Lung (tissue), 12 donors: ENCODE data around the gene APOO. TPM values are rescaled to one million over a fixed set of nuclear protein-coding genes. Genes with fewer than 3 reads are reported as not detected.

ENCODE experiments used
- ATAC-seq: fragments of 200-7000 bp; cut with Tn5 transposase; one replicate; pipeline ENCODE4 v1.9.1; 2020; ENCODE audit warnings: moderate number of reproducible peaks; ENCODE audit not compliant: insufficient read depth, low FRiP score
- DNase-seq, 3 donors: peaks; one replicate each; pipeline ENCODE4 v3.0.0-alpha.2; 2013 to 2017
- H3K27ac ChIP-seq, 2 donors: one replicate each; pipeline ENCODE4 v1.5.1; 2013; ENCODE audit warnings: mild to moderate bottlenecking in 2 of 2, moderate library complexity in 2 of 2, control low read depth in 1 of 2, inconsistent platforms in 1 of 2, low read depth in 1 of 2, low read length in 1 of 2
- H3K27me3 ChIP-seq, 3 donors: one replicate each; pipeline ENCODE4 v1.5.1; 2013; ENCODE audit warnings: low read length in 2 of 3; ENCODE audit not compliant: control insufficient read depth in 3 of 3, insufficient read depth in 3 of 3
- H3K36me3 ChIP-seq, 4 donors: one replicate each; pipeline ENCODE4 v1.5.1; 2013; ENCODE audit warnings: low read length in 4 of 4, mild to moderate bottlenecking in 1 of 4, moderate library complexity in 1 of 4; ENCODE audit not compliant: control insufficient read depth in 4 of 4, insufficient read depth in 4 of 4
- H3K4me1 ChIP-seq, 5 donors: one replicate each; pipeline ENCODE4 v1.5.1; 2013; ENCODE audit warnings: low read length in 5 of 5, mild to moderate bottlenecking in 2 of 5, moderate library complexity in 1 of 5; ENCODE audit not compliant: control insufficient read depth in 5 of 5, insufficient read depth in 5 of 5
- H3K4me3 ChIP-seq: one replicate; pipeline ENCODE4 v1.5.1; 2013; ENCODE audit warnings: mild to moderate bottlenecking, control low read depth, moderate library complexity
- H3K9ac ChIP-seq, 2 donors: one replicate each; pipeline ENCODE4 v1.5.1; 2013; ENCODE audit warnings: low read length in 2 of 2, control low read depth in 1 of 2; ENCODE audit not compliant: insufficient read depth in 1 of 2
- H3K9me3 ChIP-seq, 4 donors: one replicate each; pipeline ENCODE4 v1.5.1; 2013; ENCODE audit warnings: low read length in 3 of 4, mild to moderate bottlenecking in 1 of 4, moderate library complexity in 1 of 4; ENCODE audit not compliant: control insufficient read depth in 4 of 4, insufficient read depth in 3 of 4
- CTCF ChIP-seq: IDR thresholded peaks from 2 replicates; pipeline ENCODE4 v1.5.1; 2012; ENCODE audit warnings: mild to moderate bottlenecking; ENCODE audit errors: control extremely low read depth, extremely low read depth
- WGBS, 2 donors: extraction: QIAGEN DNeasy Blood & Tissue Kit; methylation state at CpG; one replicate each; pipeline ENCODE4 v1.1.7; 2013; 5-methylcytosine and 5-hydroxymethylcytosine counted together
- polyA plus RNA-seq, 2 donors: library from polyadenylated mRNA; stranded (reverse); fragments of 200-250 nt; gene quantifications; one replicate each; pipeline ENCODE4 v1.2.1, GENCODE V29; 2013
- total RNA-seq, 2 donors: library from RNA; depleted of rRNA in 1 of 2; stranded (reverse); fragments of >200 nt in 1 of 2; gene quantifications; one replicate each; pipeline ENCODE4 v1.2.1, GENCODE V29; 2014 to 2021
- donor health status: control.
- donor health status: control.
- donor health status: Bipolar disorder and iron deficiency.
- donor health status: healthy.
- donor health status: DM: yes; HTN: yes; CAD: no.

The APOO gene
- total and polyA plus RNA-seq, 4 donors = 8.9 to 25.0 (median 22.6) TPM

- peaks cover 0 to 15% (median 3%) of the 10 kb centered on the region in 3 donors for H3K27me3 ChIP-seq
- no peaks in the 10 kb centered on the region for H3K9me3 ChIP-seq
- ATAC-seq (no peak), DNase-seq (peak in 2 of 3 donors; percentile 12 to 44)
- no peak overlapping the region for H3K27ac ChIP-seq
- peaks cover 0 to 5% (median 0%) of the 10 kb centered on the region in 5 donors for H3K4me1 ChIP-seq
- H3K4me3 ChIP-seq = no peak overlapping the region
- 67 to 69% methylated on average over 4 of the region's 4 CpGs for WGBS, 2 donors
- no peak for TF ChIP-seq CTCF
- no peak overlapping the region for H3K9ac ChIP-seq
- H3K36me3 ChIP-seq = no peaks in the 10 kb centered on the region
Measured at GRCh38 chrX:23854122-23854521, 53.6 kb downstream of the APOO start.

- Histone ChIP-seq H3K27ac (no peak overlapping the region), H3K9ac (no peak overlapping the region), H3K4me1 (peaks cover 0 to 5% (median 0%) of the 10 kb centered on the region in 5 donors), H3K9me3 (no peaks in the 10 kb centered on the region), H3K4me3 (no peak overlapping the region), H3K27me3 (peaks cover 0 to 8% (median 0%) of the 10 kb centered on the region in 3 donors), H3K36me3 (no peaks in the 10 kb centered on the region)
- WGBS, 2 donors = 48 to 83% methylated on average over 2 of the region's 2 CpGs
- no peak for TF ChIP-seq CTCF
- DNase-seq (no peak), ATAC-seq (no peak)
Measured at GRCh38 chrX:23851544-23851943, 56.2 kb downstream of the APOO start.

GRCh38 chrX:23849241-23849640 lies 58.5 kb downstream of the APOO start:
- Histone ChIP-seq H3K36me3 (no peaks in the 10 kb centered on the region), H3K9ac (no peak overlapping the region), H3K27ac (no peak overlapping the region), H3K4me3 (no peak overlapping the region), H3K4me1 (peaks cover 0 to 13% (median 4%) of the 10 kb centered on the region in 5 donors), H3K27me3 (peaks cover 0 to 4% (median 0%) of the 10 kb centered on the region in 3 donors), H3K9me3 (no peaks in the 10 kb centered on the region)
- no peak for TF ChIP-seq CTCF
- 88 to 96% methylated on average over 4 to 5 of the region's 5 CpGs for WGBS, 2 donors
- DNase-seq (no peak), ATAC-seq (no peak)

GRCh38 chrX:23845351-23845817 lies 62.4 kb downstream of the APOO start:
- Histone ChIP-seq H3K27ac (no peak overlapping the region), H3K4me3 (no peak overlapping the region), H3K4me1 (peaks cover 0 to 15% (median 4%) of the 10 kb centered on the region in 5 donors), H3K27me3 (peaks cover 0 to 9% (median 2%) of the 10 kb centered on the region in 3 donors), H3K36me3 (no peaks in the 10 kb centered on the region), H3K9ac (peak overlapping the region in 1 of 2 donors; percentile 73), H3K9me3 (peaks cover 0 to 2% (median 0%) of the 10 kb centered on the region in 4 donors)
- 19 to 32% methylated on average over 3 of the region's 3 CpGs for WGBS, 2 donors
- no peak for TF ChIP-seq CTCF
- ATAC-seq = no peak
- DNase-seq = peak in 2 of 3 donors; percentile 80 to 85
